ENCODE results near the gene ALDH18A1. TPM values are rescaled to one million over a fixed set of nuclear protein-coding genes. Genes with fewer than 3 reads are reported as not detected.

Gene ALDH18A1
- polyA plus RNA-seq, 1 donor (not counting 4 experiments of a cell fraction or from before 2014, with no cell fraction given), result 53.4 TPM

GRCh38 chr10:95640891-95641315 lies 15.6 kb downstream of the ALDH18A1 start:
- no peak overlapping the region for H3K4me3 ChIP-seq (ENCODE audit: control insufficient read depth in 2 of 3, extremely low read depth in 1 of 3, insufficient read depth in 2 of 3, low read depth in 1 of 3, low read length in 3 of 3)
- TF ChIP-seq, protein P1, sequence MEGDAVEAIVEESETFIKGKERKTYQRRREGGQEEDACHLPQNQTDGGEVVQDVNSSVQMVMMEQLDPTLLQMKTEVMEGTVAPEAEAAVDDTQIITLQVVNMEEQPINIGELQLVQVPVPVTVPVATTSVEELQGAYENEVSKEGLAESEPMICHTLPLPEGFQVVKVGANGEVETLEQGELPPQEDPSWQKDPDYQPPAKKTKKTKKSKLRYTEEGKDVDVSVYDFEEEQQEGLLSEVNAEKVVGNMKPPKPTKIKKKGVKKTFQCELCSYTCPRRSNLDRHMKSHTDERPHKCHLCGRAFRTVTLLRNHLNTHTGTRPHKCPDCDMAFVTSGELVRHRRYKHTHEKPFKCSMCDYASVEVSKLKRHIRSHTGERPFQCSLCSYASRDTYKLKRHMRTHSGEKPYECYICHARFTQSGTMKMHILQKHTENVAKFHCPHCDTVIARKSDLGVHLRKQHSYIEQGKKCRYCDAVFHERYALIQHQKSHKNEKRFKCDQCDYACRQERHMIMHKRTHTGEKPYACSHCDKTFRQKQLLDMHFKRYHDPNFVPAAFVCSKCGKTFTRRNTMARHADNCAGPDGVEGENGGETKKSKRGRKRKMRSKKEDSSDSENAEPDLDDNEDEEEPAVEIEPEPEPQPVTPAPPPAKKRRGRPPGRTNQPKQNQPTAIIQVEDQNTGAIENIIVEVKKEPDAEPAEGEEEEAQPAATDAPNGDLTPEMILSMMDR (optimal IDR thresholded peaks at IDR 0.05 in 1 of 3, IDR thresholded peaks at IDR 0.05 in 1 of 3, conservative IDR thresholded peaks at IDR 0.05 in 1 of 3; ENCODE audit: extremely low read depth in 1 of 3, insufficient read depth in 2 of 3, low read length in 3 of 3), result no peak
- TF ChIP-seq EZH2 (IDR thresholded peaks at IDR 0.05; ENCODE audit: low read length), result no peak
- no peak overlapping the region for H2AFZ ChIP-seq (ENCODE audit: control insufficient read depth, low read length)
- H3K9ac ChIP-seq (ENCODE audit: control insufficient read depth, extremely low read depth, insufficient read depth, low read length), result no peak overlapping the region
- no peak overlapping the region for H3K27ac ChIP-seq (ENCODE audit: control insufficient read depth, insufficient read depth, low read length)
- no peaks in the 10 kb centered on the region for H3K9me3 ChIP-seq (ENCODE audit: control insufficient read depth, low read depth, low read length)
- no peak for FAIRE-seq
- H3K27me3 ChIP-seq (ENCODE audit: control insufficient read depth, extremely low read depth, insufficient read depth, low read length), result no peaks in the 10 kb centered on the region
- H3K9me1 ChIP-seq (ENCODE audit: control insufficient read depth, extremely low read depth, insufficient read depth, low read length), result no peaks in the 10 kb centered on the region
- DNase-seq (ENCODE audit: low read depth, low spot score), result no peak
- H3K36me3 ChIP-seq (ENCODE audit: control insufficient read depth in 2 of 2, extremely low read depth in 1 of 2, insufficient read depth in 2 of 2, low read length in 2 of 2), result peaks cover 18 to 22% of the 10 kb centered on the region in 2 experiments
- no peak overlapping the region for H3K4me2 ChIP-seq (ENCODE audit: control insufficient read depth, extremely low read depth, insufficient read depth, low read depth, low read length)
- dilution Hi-C loops (cut with MboI; ENCODE audit: extremely low pct_ligation_motif_present, low sequenced_read_pairs), result no loop called here
- no peaks in the 10 kb centered on the region for H4K20me1 ChIP-seq (ENCODE audit: control insufficient read depth, extremely low read depth, insufficient read depth, low read length)
- H3K79me2 ChIP-seq (ENCODE audit: control insufficient read depth, insufficient read depth, low read length), result no peaks in the 10 kb centered on the region
- H3K4me1 ChIP-seq (ENCODE audit: control insufficient read depth, extremely low read depth, insufficient read depth, low read length), result no peaks in the 10 kb centered on the region

DNA sequence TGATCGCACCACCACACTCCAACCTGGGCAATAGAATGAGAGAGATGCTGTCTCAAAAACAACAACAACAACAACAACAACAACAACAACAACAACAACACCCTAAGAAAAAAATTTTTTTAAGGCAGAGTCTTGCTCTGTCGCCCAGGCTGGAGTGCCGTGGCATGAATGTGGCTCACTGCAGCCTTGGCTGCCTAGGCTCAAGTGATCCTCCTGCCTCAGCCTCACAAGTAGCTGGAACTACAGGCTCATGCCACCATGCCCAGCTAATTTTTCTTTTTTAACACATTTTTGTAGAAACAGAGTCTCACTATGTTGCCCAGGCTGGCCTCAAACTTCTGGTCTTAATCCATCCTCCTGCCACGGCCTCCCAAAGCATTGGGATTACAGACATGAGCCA lies 18.6 kb downstream of the ALDH18A1 start:
- H4K20me1 ChIP-seq (ENCODE audit: control insufficient read depth, extremely low read depth, insufficient read depth, low read length), result no peaks in the 10 kb centered on the region
- no peaks in the 10 kb centered on the region for H3K27me3 ChIP-seq (ENCODE audit: control insufficient read depth, extremely low read depth, insufficient read depth, low read length)
- peaks cover 17 to 25% of the 10 kb centered on the region in 2 experiments for H3K36me3 ChIP-seq (ENCODE audit: control insufficient read depth in 2 of 2, extremely low read depth in 1 of 2, insufficient read depth in 2 of 2, low read length in 2 of 2)
- dilution Hi-C loops (cut with MboI; ENCODE audit: extremely low pct_ligation_motif_present, low sequenced_read_pairs), result no loop called here
- H3K9ac ChIP-seq (ENCODE audit: control insufficient read depth, extremely low read depth, insufficient read depth, low read length), result no peak overlapping the region
- H3K27ac ChIP-seq (ENCODE audit: control insufficient read depth, insufficient read depth, low read length), result no peak overlapping the region
- no peak overlapping the region for H3K4me2 ChIP-seq (ENCODE audit: control insufficient read depth, extremely low read depth, insufficient read depth, low read depth, low read length)
- H3K9me1 ChIP-seq (ENCODE audit: control insufficient read depth, extremely low read depth, insufficient read depth, low read length), result no peaks in the 10 kb centered on the region
- H2AFZ ChIP-seq (ENCODE audit: control insufficient read depth, low read length), result no peak overlapping the region
- no peak for FAIRE-seq
- no peak overlapping the region for H3K4me3 ChIP-seq (ENCODE audit: control insufficient read depth in 2 of 3, extremely low read depth in 1 of 3, insufficient read depth in 2 of 3, low read depth in 1 of 3, low read length in 3 of 3)
- no peaks in the 10 kb centered on the region for H3K4me1 ChIP-seq (ENCODE audit: control insufficient read depth, extremely low read depth, insufficient read depth, low read length)
- no peak for DNase-seq (ENCODE audit: low read depth, low spot score)
- TF ChIP-seq, protein P1 (optimal IDR thresholded peaks at IDR 0.05 in 1 of 3, IDR thresholded peaks at IDR 0.05 in 1 of 3, conservative IDR thresholded peaks at IDR 0.05 in 1 of 3; ENCODE audit: extremely low read depth in 1 of 3, insufficient read depth in 2 of 3, low read length in 3 of 3), result no peak
- TF ChIP-seq EZH2 (IDR thresholded peaks at IDR 0.05; ENCODE audit: low read length), result no peak
- H3K79me2 ChIP-seq (ENCODE audit: control insufficient read depth, insufficient read depth, low read length), result no peaks in the 10 kb centered on the region
- no peaks in the 10 kb centered on the region for H3K9me3 ChIP-seq (ENCODE audit: control insufficient read depth, low read depth, low read length)
